AG04450 (cell line): ENCODE data around the gene TMCC1. TPM values are rescaled to one million over a fixed set of nuclear protein-coding genes. Genes with fewer than 3 reads are reported as not detected.
"Not testable (repeated sequence)": the region's sequence is repeated elsewhere in the genome, so short reads cannot be mapped to it uniquely, and the experiment has no call there.

ENCODE experiments used
- CTCF ChIA-PET: fragments of 300-600, 350-600 bp; formaldehyde crosslinking; extraction: SDS; loops from one replicate; lab custom pipeline; 2022; ENCODE audit warnings: antibody characterized with exemption, inconsistent platforms; lab: Charles Lee
- POLR2A ChIA-PET: fragments of 350-600 bp; formaldehyde crosslinking; extraction: SDS; loops from one replicate; lab custom pipeline; 2021; ENCODE audit warnings: antibody characterized with exemption, inconsistent platforms; lab: Yijun Ruan, JAX
- DNase-seq: peaks from one replicate; pipeline ENCODE4 v3.0.0-alpha.2; 2011; ENCODE audit warnings: low read depth, low spot score
- H3K27ac ChIP-seq: one replicate; pipeline ENCODE4 v1.5.1; 2012; ENCODE audit warnings: low read depth, low read length, control low read depth
- H3K27me3 ChIP-seq: one replicate; pipeline ENCODE4 v1.6.0; 2012; ENCODE audit warnings: low read length; ENCODE audit not compliant: control insufficient read depth, insufficient read depth
- H3K4me3 ChIP-seq: 2 replicates; pipeline ENCODE4 v1.5.1; 2011; ENCODE audit warnings: mild to moderate bottlenecking, low read depth, low read length, control low read depth
- H3K9me3 ChIP-seq: 2 replicates; pipeline ENCODE4 v1.5.1; 2012; ENCODE audit warnings: low read length; ENCODE audit not compliant: control insufficient read depth, insufficient read depth
- polyA plus RNA-seq: library from polyadenylated mRNA; depleted of rRNA; stranded (reverse); fragments of >200 nt; gene quantifications from 2 replicates; pipeline ENCODE4 v1.2.3, GENCODE V29; 2011
- TF ChIP-seq, protein P1 (sequence below): IDR thresholded peaks from 2 replicates; pipeline ENCODE4 v1.5.1; 2011; ENCODE audit warnings: low read depth, low read length, control low read depth, inconsistent platforms

Gene TMCC1
- polyA plus RNA-seq, 1 experiment = 14.1 TPM

DNA sequence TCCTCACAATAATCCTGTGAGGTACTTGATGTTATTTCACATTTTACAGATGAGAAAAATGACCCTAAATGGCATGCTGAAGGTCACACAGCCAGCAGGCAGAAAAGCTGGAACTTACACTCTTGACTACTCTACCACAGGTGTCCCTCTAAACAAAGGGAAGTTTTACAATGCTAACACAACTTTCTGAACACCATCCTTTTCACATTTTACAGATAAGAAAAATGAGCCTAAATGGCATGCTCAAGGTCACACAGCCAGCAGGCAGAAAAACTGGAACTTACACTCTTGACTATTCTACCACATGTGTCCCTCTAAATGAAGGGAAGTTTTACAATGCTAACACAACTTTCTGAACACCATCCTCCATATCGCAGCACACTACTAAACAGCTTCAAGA, 35.6 kb downstream of the TMCC1 start:
- POLR2A ChIA-PET = no interaction called here
- CTCF ChIA-PET = no interaction called here
- no peaks in the 10 kb centered on the region for H3K9me3 ChIP-seq

DNA sequence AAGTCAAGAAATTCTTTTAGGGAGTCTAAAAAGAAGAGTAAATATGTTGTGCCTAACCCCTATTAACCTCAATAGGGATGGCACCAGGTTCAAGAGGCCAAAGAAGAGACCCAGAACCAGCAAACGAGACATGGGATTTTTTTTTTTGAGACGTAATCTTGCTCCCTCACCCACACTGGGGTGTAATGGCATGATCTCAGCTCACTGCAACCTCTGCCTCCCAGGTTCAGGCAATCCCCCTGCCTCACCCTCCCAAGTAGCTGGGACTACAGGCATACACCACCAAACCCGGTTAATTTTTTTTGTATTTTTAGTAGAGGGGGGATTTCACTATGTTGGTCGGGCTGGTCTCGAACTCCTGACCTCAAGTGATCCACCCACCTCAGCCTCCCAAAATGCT, 36.7 kb downstream of the TMCC1 start:
- H3K27ac ChIP-seq, H3K4me3 ChIP-seq, DNase-seq, CTCF ChIA-PET, H3K9me3 ChIP-seq, H3K27me3 ChIP-seq, POLR2A ChIA-PET: not testable (repeated sequence)

More for the DNA sequence above, 35.6 kb downstream of the TMCC1 start:
- H3K27ac ChIP-seq = no peak overlapping the region
- DNase-seq = no peak
- TF ChIP-seq, protein P1, sequence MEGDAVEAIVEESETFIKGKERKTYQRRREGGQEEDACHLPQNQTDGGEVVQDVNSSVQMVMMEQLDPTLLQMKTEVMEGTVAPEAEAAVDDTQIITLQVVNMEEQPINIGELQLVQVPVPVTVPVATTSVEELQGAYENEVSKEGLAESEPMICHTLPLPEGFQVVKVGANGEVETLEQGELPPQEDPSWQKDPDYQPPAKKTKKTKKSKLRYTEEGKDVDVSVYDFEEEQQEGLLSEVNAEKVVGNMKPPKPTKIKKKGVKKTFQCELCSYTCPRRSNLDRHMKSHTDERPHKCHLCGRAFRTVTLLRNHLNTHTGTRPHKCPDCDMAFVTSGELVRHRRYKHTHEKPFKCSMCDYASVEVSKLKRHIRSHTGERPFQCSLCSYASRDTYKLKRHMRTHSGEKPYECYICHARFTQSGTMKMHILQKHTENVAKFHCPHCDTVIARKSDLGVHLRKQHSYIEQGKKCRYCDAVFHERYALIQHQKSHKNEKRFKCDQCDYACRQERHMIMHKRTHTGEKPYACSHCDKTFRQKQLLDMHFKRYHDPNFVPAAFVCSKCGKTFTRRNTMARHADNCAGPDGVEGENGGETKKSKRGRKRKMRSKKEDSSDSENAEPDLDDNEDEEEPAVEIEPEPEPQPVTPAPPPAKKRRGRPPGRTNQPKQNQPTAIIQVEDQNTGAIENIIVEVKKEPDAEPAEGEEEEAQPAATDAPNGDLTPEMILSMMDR = no peak
- H3K27me3 ChIP-seq = no peaks in the 10 kb centered on the region
- no peak overlapping the region for H3K4me3 ChIP-seq

DNA sequence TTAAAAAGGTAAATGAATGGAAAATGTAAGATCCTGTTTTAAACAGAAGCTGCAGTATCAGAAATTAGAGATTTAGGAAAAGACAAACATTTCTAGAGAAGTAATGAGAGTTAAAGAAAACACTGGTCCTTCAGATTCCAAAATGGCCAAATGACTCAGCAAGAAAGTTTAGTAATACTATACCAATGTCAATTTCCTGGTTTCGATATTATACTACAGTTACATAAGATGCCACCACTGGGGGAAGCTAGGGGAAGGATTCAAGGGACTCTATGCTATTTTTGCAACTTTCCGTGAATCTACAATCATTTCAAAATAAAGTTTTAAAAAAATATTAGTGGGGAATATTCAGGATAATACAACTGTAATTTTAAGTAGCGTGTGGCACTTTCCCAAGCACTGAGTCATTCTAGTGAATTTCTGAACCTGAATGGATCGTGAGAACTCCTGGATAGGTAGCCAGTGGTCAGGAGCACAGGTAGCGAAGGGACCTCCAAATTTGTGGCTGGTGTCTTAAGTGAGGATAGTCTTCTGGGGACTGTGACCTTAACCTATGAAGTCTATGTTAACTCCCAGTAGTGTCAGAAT, 37.6 kb downstream of the TMCC1 start:
- TF ChIP-seq, protein P1 = 0 out of 2 replicates have a peak, but pooled peaks have one; percentile 4
- Histone ChIP-seq H3K9me3 (no peaks in the 10 kb centered on the region), H3K27me3 (no peaks in the 10 kb centered on the region), H3K27ac (no peak overlapping the region), H3K4me3 (no peak overlapping the region)
- DNase-seq = peak; percentile 6
- CTCF ChIA-PET = interaction anchor here (0.9 kb wide), 1 partner anchor 206 kb away, joined by 3 read pairs; no protein-coding TSS in a partner anchor
- POLR2A ChIA-PET = no interaction called here

DNA sequence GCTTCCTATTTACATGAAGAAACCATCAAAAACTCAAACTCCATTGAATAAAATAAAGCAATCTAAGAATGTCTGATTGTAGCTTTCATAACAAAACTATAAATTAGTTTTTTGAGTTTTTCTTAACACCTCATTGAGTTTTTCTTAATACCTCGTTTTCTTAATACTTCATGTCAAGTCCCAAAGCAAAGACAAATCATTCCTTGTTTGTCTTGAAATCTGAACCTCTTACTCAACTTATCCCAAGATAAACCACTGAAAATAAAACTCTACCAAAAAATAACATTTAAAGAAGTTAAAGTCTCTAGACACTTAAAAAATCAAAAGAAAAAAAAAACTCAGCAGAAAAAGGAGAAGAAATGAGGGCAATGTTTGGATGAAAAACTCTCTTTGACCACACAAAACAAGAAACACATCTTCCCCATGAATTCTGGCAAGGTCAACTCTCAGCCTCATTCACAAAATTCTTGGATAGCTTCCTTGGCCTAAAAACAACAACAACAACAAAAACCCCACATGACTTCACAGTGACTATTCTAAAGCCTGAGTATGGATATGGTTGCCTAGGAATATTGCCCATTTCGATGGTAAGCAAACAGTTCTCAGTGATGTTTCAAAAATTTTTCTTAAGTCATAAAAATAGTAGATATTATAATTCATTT, 38.2 kb downstream of the TMCC1 start:
- ChIA-PET CTCF (interaction anchor here (0.9 kb wide), 1 partner anchor 206 kb away, joined by 3 read pairs; no protein-coding TSS in a partner anchor), POLR2A (no interaction called here)
- no peaks in the 10 kb centered on the region for H3K9me3 ChIP-seq
- no peaks in the 10 kb centered on the region for H3K27me3 ChIP-seq
- DNase-seq = no peak
- H3K4me3 ChIP-seq = no peak overlapping the region
- H3K27ac ChIP-seq = no peak overlapping the region
- TF ChIP-seq, protein P1 = no peak

DNA sequence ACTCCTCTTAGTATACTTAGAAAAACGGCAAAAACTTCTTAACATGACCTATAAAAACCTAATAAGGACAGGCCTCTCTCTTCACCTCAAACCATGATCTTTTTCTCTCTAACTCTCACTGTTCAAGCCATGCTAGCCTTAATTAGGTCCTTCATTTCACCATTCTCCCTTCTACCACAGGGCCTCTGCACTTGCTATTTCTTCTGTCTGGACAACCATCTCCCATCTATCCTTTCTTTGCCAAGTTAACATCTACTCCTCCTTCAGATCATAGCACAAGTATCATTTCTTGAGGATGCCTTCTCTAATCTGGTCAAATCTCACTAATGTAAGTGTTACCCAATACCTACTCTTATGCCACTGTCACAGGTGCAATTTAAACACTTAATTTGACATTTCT, 39.1 kb downstream of the TMCC1 start:
- no peak for DNase-seq
- ChIA-PET POLR2A (no interaction called here), CTCF (no interaction called here)
- Histone ChIP-seq H3K27me3 (no peaks in the 10 kb centered on the region), H3K4me3 (no peak overlapping the region), H3K27ac (no peak overlapping the region), H3K9me3 (no peaks in the 10 kb centered on the region)
- TF ChIP-seq, protein P1 = no peak
